Cardiac fibroblast (primary cell): Measurements from ENCODE around the gene PCDHGA3.
"Not testable (repeated sequence)": the region's sequence is repeated elsewhere in the genome, so short reads cannot be mapped to it uniquely, and the experiment has no call there.

Experiments
- DNase-seq, 2 donors: peaks; one replicate each; pipeline versions ENCODE4 v3.0.0 to v3.0.0-alpha.2; 2010; ENCODE audit warnings: low read depth in 2 of 2
- H3K4me3 ChIP-seq, 2 donors: replicated peaks in 1 of 2; 1 replicate in 1 of 2; 2 replicates in 1 of 2; pipeline ENCODE4 v1.5.1; 2011; ENCODE audit warnings: low read depth in 2 of 2, low read length in 2 of 2, mild to moderate bottlenecking in 2 of 2, moderate library complexity in 1 of 2
- TF ChIP-seq, protein P1 (sequence below): IDR thresholded peaks from one replicate; pipeline ENCODE4 v1.5.1; 2011; ENCODE audit warnings: low read depth, mild to moderate bottlenecking, low read length, inconsistent platforms

PCDHGA3 gene

DNA sequence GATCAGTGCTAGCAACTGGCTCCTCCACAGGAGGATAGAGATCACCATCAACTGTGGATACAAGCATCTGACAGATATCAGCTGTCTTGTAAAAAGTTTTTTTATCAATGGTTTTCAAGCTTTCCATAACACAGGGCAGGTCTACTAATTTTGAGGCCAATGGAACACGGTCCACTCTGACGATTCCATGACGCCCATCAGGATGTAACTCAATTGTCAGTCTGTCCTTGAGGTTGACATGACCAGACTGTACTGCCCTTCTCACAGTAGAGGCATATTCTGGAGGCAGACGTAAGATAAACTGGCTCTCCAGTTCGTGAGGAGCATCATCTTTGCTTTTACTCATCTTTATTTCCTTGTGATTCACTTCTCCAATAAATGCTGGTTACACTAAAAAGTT is 23.9 kb upstream of the PCDHGA3 start:
- peak overlapping the region; percentile 71 to 82 for H3K4me3 ChIP-seq
- DNase-seq = no peak
- TF ChIP-seq, protein P1, sequence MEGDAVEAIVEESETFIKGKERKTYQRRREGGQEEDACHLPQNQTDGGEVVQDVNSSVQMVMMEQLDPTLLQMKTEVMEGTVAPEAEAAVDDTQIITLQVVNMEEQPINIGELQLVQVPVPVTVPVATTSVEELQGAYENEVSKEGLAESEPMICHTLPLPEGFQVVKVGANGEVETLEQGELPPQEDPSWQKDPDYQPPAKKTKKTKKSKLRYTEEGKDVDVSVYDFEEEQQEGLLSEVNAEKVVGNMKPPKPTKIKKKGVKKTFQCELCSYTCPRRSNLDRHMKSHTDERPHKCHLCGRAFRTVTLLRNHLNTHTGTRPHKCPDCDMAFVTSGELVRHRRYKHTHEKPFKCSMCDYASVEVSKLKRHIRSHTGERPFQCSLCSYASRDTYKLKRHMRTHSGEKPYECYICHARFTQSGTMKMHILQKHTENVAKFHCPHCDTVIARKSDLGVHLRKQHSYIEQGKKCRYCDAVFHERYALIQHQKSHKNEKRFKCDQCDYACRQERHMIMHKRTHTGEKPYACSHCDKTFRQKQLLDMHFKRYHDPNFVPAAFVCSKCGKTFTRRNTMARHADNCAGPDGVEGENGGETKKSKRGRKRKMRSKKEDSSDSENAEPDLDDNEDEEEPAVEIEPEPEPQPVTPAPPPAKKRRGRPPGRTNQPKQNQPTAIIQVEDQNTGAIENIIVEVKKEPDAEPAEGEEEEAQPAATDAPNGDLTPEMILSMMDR = no peak

DNA sequence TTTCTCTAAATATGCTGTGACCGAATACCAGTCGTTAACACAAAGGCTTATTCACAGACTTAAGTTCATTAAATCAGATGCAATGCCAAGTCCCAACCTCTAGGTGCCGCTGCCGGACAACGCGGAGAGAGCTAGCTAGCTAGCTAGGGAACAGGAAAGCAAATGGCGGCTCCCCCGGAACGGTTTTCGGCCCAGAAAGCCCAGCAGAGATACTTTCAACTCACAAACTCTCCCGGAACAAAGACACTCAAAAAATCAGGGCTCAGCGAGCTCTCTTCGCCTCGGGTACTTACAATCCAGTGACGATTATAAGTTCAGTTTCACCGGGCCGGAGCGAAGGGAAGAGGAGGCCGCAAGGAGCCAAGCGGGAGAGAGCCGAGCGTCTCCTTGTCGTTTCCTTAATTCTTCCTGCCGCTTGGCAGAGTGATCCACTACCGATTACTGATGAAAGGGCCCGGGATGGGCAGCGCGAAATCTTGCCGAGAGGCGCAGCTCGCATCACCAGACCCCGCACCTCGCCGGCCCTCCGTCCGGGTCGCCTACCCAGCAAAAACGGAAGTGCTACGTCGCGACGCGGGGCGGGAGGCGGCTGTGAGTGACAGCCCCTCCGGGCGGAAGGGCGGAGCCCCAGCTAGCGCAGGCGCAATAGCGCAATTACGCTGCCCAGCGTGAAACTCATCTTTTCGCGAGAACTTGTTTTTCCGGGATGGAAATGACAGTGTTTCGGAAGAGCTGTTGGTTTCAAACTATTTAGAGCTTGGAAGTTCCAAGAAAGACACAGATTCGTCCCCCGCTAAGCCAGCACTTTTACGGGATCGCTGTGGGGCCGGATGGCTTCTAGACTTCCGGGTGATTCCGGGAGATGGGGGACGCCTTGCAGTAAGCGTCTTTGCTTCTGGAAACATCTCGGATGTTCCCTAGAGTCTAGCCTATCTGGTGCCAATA is 23.1 kb upstream of the PCDHGA3 start, which contains the start of gene TAF7:
Gene TAF7, minus strand, starts transcription at position 560 of the 945 bp plus-strand sequence. CDS start 740 bp downstream, outside the sequence.
- peak within 1 kb of the TSS; percentile 71 to 82 for H3K4me3 ChIP-seq
- peak; percentile 96 to 97 for DNase-seq
- TF ChIP-seq, protein P1 = peak; percentile 89

DNA sequence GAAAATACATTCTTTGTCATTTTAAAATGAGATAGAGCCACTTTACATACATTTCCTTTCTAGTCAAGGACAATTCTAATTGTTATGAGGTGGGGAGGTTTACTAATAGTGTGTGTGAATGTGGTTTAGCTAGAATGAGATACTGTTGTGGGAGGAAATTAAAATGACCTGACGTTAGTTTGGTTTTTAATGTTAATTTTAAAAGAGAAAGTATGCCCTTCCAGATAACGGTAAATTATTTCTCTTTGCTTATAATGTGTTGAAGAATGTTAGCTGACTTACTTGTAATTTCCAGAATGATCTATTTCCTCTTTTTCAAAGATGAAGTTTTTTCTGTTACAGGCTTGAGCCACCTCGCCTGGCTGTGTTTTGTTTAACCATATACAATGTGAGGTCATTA is 21.4 kb upstream of the PCDHGA3 start:
- TF ChIP-seq, protein P1 = no peak
- H3K4me3 ChIP-seq = no peak overlapping the region
- no peak for DNase-seq

DNA sequence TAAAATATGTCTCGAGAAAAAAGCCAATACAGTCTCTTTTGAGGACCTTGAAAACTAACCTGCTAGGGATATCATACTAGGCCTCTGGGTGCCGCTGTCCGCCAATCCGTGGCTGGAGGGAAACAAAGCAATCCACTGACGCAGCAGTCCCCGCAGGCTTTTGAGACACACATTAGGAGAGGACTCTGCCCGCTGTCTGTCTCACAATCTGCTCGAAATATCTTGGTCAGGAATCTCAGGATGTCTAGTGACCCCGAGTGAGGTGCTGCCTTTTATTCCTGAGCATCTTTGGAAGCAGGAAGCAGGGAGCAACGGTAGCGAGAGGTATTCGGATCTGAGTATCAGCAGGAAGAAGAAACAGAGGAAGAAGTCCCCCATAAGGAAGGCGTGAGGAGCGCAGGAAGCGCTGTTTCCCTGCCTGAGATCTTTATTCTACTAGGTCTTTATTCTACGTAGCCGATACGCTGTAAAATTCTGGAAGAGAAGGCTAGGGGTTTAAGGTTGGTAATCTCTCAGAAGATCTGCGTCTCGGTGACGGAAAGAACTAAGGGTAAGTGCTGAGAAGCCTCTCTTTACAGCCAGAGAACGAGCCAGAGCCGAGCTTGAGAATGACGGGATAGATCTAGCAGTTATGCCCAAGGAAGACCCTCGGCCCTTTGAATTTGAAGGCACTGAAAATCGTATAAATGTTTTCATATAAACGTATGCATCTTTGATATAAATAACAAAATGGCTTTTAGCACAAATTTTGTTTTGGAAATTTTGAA is 17.4 kb upstream of the PCDHGA3 start:
- DNase-seq = peak; percentile 72 to 81
- H3K4me3 ChIP-seq = peak overlapping the region; percentile 35 to 41
- TF ChIP-seq, protein P1 = peak; percentile 78

DNA sequence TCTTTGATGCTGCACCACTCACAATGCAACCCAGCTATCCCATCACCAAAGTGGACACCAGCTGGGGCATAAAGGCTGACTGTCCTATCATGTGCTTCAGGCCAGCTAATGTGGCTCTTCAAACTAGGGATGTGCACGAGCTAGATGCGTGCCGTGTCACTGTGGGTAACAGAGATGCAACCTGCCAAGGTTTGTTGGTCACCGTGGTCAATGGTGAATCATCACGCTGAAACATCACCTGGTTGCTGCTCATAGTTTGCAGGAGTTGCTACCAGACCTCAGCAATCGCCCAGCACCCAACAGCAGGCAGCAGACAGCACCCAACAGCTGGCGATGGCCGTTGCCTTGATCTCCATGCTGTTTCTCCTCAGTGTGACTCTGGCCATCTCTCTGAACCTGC is 15.4 kb upstream of the PCDHGA3 start:
- TF ChIP-seq, protein P1 = no peak
- no peak for DNase-seq
- H3K4me3 ChIP-seq = no peak overlapping the region

DNA sequence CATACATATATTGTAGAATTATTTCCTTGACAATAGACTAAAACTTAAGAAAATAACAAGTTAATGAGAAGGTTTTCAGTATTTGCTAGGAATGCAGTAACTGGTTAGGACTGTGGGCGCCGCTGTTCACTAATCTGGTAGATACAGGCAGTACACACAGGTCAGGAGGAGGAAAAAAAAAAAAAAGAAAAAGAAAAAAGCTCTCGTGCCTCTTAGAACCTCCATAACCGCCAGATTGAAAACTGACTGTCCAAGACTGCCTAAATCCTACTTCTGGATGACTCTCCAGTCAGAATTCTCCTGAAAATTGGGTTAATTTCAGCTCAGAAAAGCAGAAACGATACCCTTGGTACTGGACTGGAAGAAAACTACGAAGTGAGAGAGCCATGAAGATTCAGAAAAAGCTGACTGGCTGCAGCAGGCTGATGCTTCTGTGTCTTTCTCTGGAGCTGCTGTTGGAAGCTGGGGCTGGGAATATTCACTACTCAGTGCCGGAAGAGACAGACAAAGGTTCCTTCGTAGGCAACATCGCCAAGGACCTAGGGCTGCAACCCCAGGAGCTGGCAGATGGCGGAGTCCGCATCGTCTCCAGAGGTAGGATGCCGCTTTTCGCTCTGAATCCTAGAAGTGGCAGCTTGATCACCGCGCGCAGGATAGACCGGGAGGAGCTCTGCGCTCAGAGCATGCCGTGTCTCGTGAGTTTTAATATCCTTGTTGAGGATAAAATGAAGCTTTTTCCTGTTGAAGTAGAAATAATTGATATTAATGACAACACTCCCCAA is 13.1 kb upstream of the PCDHGA3 start, which contains the start of gene PCDHGA1:
Gene PCDHGA1, plus strand, starts transcription at position 216 of the 782 bp plus-strand sequence.
- DNase-seq = peak; percentile 59 to 75
- TF ChIP-seq, protein P1 = peak; percentile 72
- peak within 1 kb of the TSS; percentile 0 to 35 for H3K4me3 ChIP-seq

DNA sequence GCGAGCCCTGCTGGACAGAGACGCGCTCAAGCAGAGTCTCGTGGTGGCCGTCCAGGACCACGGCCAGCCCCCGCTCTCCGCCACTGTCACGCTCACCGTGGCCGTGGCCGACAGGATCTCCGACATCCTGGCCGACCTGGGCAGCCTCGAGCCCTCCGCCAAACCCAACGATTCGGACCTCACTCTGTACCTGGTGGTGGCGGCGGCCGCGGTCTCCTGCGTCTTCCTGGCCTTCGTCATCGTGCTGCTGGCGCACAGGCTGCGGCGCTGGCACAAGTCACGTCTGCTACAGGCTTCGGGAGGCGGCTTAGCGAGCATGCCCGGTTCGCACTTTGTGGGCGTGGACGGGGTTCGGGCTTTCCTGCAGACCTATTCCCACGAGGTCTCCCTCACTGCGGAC is 11.1 kb upstream of the PCDHGA3 start:
- DNase-seq, H3K4me3 ChIP-seq: not testable (repeated sequence)
